A673 (cell line): ENCODE results near the gene MAP3K9.

Experiments
- EZH2 ChIP-seq: fragments of 200-600 bp; sonication (generic); IDR thresholded peaks from 2 replicates; pipeline ENCODE4 v1.6.1; 2017; ENCODE audit warnings: borderline replicate concordance, low read depth, mild to moderate bottlenecking, mixed read lengths, antibody characterized with exemption, low read length; ENCODE audit not compliant: poor library complexity, severe bottlenecking
- TF ChIP-seq, protein P1 (sequence below): fragments of 300-800, 200-600 bp; sonication (generic); conservative IDR thresholded peaks from 2 replicates; pipeline ENCODE4 v1.5.1; 2017; ENCODE audit warnings: low read depth, mild to moderate bottlenecking, antibody characterized with exemption, low read length, moderate library complexity, mixed read lengths

GRCh38 chr14:70807898-70808415, 1.4 kb downstream of the MAP3K9 start:
- TF ChIP-seq EZH2: no peak
- TF ChIP-seq, protein P1, sequence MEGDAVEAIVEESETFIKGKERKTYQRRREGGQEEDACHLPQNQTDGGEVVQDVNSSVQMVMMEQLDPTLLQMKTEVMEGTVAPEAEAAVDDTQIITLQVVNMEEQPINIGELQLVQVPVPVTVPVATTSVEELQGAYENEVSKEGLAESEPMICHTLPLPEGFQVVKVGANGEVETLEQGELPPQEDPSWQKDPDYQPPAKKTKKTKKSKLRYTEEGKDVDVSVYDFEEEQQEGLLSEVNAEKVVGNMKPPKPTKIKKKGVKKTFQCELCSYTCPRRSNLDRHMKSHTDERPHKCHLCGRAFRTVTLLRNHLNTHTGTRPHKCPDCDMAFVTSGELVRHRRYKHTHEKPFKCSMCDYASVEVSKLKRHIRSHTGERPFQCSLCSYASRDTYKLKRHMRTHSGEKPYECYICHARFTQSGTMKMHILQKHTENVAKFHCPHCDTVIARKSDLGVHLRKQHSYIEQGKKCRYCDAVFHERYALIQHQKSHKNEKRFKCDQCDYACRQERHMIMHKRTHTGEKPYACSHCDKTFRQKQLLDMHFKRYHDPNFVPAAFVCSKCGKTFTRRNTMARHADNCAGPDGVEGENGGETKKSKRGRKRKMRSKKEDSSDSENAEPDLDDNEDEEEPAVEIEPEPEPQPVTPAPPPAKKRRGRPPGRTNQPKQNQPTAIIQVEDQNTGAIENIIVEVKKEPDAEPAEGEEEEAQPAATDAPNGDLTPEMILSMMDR: no peak
